ENCODE results near the gene B4GALT1.

B4GALT1 gene

DNA sequence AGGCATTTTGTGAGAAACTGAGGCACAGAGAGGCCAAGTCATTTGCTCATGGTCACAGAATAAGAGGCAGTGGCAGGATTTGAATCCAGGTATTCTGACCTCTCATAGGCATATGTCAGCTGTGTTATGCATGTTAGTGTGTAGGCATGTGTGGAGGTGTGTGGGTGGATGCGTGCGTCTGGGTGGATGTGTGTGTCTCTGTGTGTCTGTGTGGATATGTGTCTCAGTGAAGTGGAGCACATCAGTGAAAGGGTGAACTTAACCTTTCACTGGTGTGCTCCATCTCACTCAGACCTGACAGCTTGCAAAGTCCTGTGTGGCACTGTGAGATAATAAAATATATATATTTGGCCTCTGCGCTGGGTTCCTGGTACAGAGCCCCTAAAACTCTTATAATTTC, 58.7 kb downstream of the B4GALT1 start:
- no peak for DNase-seq (ENCODE audit: low read depth in 2 of 2)
- H3K4me3 ChIP-seq (replicated peaks in 1 of 2; ENCODE audit: low read depth in 2 of 2, low read length in 2 of 2), result no peak overlapping the region
- TF ChIP-seq, protein P1, sequence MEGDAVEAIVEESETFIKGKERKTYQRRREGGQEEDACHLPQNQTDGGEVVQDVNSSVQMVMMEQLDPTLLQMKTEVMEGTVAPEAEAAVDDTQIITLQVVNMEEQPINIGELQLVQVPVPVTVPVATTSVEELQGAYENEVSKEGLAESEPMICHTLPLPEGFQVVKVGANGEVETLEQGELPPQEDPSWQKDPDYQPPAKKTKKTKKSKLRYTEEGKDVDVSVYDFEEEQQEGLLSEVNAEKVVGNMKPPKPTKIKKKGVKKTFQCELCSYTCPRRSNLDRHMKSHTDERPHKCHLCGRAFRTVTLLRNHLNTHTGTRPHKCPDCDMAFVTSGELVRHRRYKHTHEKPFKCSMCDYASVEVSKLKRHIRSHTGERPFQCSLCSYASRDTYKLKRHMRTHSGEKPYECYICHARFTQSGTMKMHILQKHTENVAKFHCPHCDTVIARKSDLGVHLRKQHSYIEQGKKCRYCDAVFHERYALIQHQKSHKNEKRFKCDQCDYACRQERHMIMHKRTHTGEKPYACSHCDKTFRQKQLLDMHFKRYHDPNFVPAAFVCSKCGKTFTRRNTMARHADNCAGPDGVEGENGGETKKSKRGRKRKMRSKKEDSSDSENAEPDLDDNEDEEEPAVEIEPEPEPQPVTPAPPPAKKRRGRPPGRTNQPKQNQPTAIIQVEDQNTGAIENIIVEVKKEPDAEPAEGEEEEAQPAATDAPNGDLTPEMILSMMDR (IDR thresholded peaks at IDR 0.05; ENCODE audit: low read depth, low read length), result no peak

DNA sequence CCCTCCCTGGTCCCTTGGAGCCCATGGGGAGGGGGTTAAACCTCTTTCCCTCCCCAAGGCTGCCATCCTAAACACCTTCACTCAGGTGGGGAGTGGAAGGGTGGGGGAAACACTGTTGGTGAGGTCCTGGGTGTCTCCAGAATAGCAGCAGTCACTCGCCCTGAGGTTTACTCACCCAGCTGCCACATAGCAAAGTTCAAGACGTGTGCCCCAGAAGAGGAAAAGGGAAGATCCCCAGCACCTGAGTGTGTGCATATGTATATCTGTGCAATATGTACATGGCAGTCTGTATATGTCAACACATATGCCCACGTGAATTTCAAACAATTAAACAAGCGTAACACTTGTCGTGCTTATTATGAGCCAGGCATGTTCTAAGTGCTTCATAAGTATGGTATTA, 59.4 kb downstream of the B4GALT1 start:
- TF ChIP-seq, protein P1 (IDR thresholded peaks at IDR 0.05; ENCODE audit: low read depth, low read length), result no peak
- DNase-seq (ENCODE audit: low read depth in 2 of 2), result no peak
- no peak overlapping the region for H3K4me3 ChIP-seq (replicated peaks in 1 of 2; ENCODE audit: low read depth in 2 of 2, low read length in 2 of 2)

DNA sequence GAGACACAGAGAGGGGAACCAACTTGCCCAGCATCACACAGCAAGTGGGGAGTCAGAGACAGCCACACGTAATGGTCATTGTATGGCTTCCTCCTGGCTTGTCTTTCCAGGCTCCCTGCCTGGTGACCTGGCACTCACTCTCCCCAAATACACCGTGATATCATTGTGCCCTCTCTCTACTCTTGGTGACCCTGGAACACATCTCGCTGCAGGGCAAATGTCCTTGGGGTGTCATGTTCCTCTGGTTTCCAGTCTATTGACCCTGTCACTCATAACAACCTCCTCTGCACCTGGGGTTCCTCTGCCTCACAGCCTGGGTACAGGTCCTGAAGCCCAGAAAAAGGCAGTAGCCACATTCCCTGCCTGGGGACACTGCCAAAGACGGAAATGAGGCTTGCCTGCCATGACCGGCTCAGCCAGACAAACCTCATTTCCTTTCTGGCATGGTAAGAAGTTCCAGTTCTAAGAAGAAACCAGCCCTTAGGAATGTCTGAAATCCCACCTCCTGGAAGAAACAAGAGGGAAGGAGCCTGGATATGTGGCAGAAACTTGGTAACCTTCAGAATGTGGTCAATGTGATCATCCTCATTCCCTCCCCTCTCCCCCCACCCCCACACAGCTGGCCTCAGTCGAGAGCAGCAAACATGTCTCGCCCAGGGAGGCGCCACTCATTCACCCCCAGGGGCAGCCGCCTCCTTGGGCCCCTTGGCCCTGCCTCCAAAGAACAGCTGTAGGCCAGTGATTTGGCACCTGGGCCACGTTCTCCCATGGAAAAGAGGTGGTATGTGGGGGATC, 60.1 kb downstream of the B4GALT1 start:
- peak; percentile 72 to 92 for DNase-seq (ENCODE audit: low read depth in 2 of 2)
- TF ChIP-seq, protein P1 (IDR thresholded peaks at IDR 0.05; ENCODE audit: low read depth, low read length), result no peak
- no peak overlapping the region for H3K4me3 ChIP-seq (replicated peaks in 1 of 2; ENCODE audit: low read depth in 2 of 2, low read length in 2 of 2)

DNA sequence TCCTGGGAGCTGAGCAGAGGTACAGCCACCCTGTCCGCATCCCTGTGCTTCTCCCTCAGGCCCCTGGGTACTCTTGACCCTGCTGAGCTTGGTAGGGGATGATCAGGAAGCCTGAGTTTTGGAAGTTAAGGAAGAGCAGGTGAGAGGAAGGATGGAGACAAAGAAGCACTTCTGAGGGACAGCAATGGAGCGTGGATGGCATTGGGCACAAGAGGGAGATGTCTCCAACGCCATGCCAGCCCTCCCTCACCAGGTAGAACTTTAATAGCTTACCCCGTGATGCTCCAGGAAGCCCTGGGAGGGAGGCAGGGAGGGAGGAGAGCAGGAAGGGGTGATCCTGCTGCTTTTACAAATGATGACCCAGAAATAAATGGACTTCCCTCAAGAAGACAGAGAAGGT, 60.8 kb downstream of the B4GALT1 start:
- no peak for DNase-seq (ENCODE audit: low read depth in 2 of 2)
- no peak overlapping the region for H3K4me3 ChIP-seq (replicated peaks in 1 of 2; ENCODE audit: low read depth in 2 of 2, low read length in 2 of 2)
- TF ChIP-seq, protein P1 (IDR thresholded peaks at IDR 0.05; ENCODE audit: low read depth, low read length), result no peak

DNA sequence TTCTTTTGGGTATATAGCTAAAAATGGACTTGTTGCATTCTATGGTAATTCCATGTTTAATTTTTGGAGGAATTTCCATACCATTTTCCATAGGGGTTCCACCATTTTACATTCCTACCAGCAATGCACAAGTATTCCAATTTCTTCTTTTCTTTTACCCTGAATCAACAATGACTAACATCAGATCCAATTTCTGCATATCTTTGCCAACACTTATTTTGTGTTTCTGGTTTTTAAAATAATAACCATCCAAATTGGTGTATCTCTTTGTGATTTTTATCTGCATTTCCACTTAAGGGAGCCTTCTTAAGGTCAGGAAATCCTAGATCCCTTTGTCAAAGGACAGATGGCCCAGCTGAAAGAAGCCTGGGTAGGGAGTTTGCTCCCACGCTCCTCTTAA, 61.2 kb downstream of the B4GALT1 start:
- TF ChIP-seq, protein P1 (IDR thresholded peaks at IDR 0.05; ENCODE audit: low read depth, low read length), result no peak
- DNase-seq (ENCODE audit: low read depth in 2 of 2), result no peak
- no peak overlapping the region for H3K4me3 ChIP-seq (replicated peaks in 1 of 2; ENCODE audit: low read depth in 2 of 2, low read length in 2 of 2)

DNA sequence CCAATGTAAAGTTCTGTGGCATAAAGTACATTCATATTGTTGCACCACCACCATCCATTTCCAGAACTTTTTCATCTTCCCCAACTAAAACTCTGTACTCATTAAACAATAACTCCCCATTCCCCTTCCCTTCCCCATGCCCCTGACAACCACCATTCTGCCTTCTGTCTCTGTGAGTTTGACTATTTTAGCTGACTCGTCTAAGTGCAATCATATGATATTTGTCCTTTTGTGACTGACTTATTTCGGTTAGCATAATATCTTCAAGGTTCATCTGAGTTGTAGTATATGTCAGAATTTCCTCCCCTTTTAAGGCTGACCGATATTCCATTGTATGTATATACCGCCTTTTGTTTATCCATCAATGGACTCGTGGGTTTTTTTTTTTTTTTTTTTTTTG, 61.6 kb downstream of the B4GALT1 start:
- TF ChIP-seq, protein P1 (IDR thresholded peaks at IDR 0.05; ENCODE audit: low read depth, low read length), result no peak
- H3K4me3 ChIP-seq (replicated peaks in 1 of 2; ENCODE audit: low read depth in 2 of 2, low read length in 2 of 2), result no peak overlapping the region
- DNase-seq (ENCODE audit: low read depth in 2 of 2), result no peak

DNA sequence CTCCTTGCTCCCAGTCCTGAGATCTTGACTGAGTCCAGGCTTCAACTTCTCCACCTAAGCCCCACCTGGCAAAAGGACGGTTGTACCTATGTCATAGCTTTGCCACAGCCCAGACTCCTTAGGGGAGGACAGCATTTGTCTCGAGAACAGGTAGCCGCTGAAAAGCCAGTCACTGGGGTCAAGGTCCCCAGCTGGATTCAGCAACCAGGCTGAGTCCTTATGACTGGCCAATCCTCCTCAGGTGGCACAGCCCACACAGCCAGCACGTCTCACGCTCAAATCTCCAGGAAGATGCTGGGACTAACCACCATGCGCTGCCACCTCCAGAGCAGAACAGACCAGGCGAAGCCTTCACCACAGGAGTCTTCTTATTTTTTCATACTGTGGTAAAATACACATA, 62.7 kb downstream of the B4GALT1 start:
- no peak for DNase-seq (ENCODE audit: low read depth in 2 of 2)
- H3K4me3 ChIP-seq (replicated peaks in 1 of 2; ENCODE audit: low read depth in 2 of 2, low read length in 2 of 2), result no peak overlapping the region
- TF ChIP-seq, protein P1 (IDR thresholded peaks at IDR 0.05; ENCODE audit: low read depth, low read length), result no peak
